Stimulated activated CD8-positive, alpha-beta memory T cell treated with anti-CD3 and anti-CD28 coated beads, Interleukin-15, amount 100 ng/mL, for 48 hours (primary cell): ENCODE results near the gene METRNL.

ENCODE experiments used
- DNase-seq, 2 donors: peaks; one replicate each; pipeline ENCODE4 v3.0.0-alpha.2; 2020; ENCODE audit warnings: low read depth in 2 of 2

The METRNL gene

GRCh38 chr17:83067071-83067717 lies 12.2 kb upstream of the METRNL start:
- DNase-seq: no peak

- no peak for DNase-seq
Observed at GRCh38 chr17:83067718-83068261, 11.6 kb upstream of the METRNL start.

- no peak for DNase-seq
Observed at GRCh38 chr17:83068641-83069570, 10.5 kb upstream of the METRNL start.

GRCh38 chr17:83069571-83069906 lies 9.9 kb upstream of the METRNL start:
- DNase-seq: no peak

GRCh38 chr17:83069931-83070742 lies 9.3 kb upstream of the METRNL start:
- DNase-seq: no peak

- no peak for DNase-seq
Observed at GRCh38 chr17:83070800-83071341, 8.5 kb upstream of the METRNL start.

- no peak for DNase-seq
Observed at GRCh38 chr17:83071365-83071764, 8.0 kb upstream of the METRNL start.

GRCh38 chr17:83071966-83072562 lies 7.3 kb upstream of the METRNL start:
- no peak for DNase-seq

- DNase-seq: no peak
Observed at GRCh38 chr17:83072600-83073358, 6.6 kb upstream of the METRNL start.

- no peak for DNase-seq
Observed at GRCh38 chr17:83073389-83074063, 5.9 kb upstream of the METRNL start.

GRCh38 chr17:83074486-83075223 lies 4.8 kb upstream of the METRNL start:
- DNase-seq: no peak

- DNase-seq: no peak
Observed at GRCh38 chr17:83075270-83075880, 4.0 kb upstream of the METRNL start.

GRCh38 chr17:83076938-83077337 lies 2.5 kb upstream of the METRNL start:
- DNase-seq: no peak

- DNase-seq: no peak
Observed at GRCh38 chr17:83077411-83077810, 2.0 kb upstream of the METRNL start.

GRCh38 chr17:83077939-83078338 lies 1.5 kb upstream of the METRNL start:
- no peak for DNase-seq

- DNase-seq: no peak
Observed at GRCh38 chr17:83078378-83079351, 744 bp upstream of the METRNL start.

GRCh38 chr17:83079766-83080578 lies 563 bp downstream of the METRNL start:
- no peak for DNase-seq
